Retinal pigment epithelial cell (primary cell): ENCODE measurements around the gene GPR158.

Experiments used
- DNase-seq: peaks from one replicate; pipeline ENCODE4 v3.0.0-alpha.2; 2010; ENCODE audit warnings: low read depth
- H3K4me3 ChIP-seq: 2 replicates; pipeline ENCODE4 v1.5.1; 2011; ENCODE audit warnings: mild to moderate bottlenecking, low read length, control low read depth, moderate library complexity
- TF ChIP-seq, protein P1 (sequence below): conservative IDR thresholded peaks from 2 replicates; pipeline ENCODE4 v1.5.1; 2011; ENCODE audit warnings: low read depth, low read length, control low read depth, inconsistent platforms

The GPR158 gene, protein sequence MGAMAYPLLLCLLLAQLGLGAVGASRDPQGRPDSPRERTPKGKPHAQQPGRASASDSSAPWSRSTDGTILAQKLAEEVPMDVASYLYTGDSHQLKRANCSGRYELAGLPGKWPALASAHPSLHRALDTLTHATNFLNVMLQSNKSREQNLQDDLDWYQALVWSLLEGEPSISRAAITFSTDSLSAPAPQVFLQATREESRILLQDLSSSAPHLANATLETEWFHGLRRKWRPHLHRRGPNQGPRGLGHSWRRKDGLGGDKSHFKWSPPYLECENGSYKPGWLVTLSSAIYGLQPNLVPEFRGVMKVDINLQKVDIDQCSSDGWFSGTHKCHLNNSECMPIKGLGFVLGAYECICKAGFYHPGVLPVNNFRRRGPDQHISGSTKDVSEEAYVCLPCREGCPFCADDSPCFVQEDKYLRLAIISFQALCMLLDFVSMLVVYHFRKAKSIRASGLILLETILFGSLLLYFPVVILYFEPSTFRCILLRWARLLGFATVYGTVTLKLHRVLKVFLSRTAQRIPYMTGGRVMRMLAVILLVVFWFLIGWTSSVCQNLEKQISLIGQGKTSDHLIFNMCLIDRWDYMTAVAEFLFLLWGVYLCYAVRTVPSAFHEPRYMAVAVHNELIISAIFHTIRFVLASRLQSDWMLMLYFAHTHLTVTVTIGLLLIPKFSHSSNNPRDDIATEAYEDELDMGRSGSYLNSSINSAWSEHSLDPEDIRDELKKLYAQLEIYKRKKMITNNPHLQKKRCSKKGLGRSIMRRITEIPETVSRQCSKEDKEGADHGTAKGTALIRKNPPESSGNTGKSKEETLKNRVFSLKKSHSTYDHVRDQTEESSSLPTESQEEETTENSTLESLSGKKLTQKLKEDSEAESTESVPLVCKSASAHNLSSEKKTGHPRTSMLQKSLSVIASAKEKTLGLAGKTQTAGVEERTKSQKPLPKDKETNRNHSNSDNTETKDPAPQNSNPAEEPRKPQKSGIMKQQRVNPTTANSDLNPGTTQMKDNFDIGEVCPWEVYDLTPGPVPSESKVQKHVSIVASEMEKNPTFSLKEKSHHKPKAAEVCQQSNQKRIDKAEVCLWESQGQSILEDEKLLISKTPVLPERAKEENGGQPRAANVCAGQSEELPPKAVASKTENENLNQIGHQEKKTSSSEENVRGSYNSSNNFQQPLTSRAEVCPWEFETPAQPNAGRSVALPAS (N-terminal part only)

DNA sequence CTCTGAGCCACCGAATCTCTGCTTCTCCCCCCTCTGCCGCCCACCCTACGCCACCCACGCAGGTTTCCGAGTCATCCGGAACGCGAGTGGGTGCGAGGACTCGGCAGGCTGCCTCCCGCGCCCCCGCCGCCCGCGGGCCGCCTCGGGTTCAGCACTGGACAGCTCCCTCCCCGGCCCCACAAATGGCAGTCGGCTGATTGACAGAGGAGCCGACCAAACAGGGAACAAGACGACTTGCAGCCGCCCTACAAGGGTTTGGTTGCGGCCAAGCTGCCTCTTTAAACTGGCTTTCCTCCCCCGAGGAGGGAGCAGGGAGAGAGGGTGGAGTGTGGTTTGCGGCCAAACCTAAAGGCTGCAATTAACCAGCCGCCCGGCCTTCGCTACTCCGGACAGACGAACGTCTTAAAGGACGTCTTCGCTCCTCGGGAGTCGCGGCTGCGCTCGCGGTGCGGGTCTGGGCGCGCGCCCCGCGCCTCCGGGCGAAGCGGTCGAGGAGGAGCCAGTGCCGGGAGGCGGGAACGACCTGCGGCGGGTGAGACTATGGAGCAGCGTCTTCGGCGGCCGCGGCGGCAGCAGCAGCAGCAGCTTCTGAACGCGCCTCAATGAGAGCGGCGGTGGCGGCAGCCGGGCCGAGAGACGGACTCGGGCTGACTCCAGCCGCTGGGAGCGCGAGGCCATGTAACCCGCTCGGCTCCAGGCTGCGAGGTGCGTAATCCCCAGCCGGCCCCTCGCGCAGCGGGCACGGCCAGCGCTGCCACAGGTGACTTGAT lies at the start of gene GPR158:
TSS of gene GPR158 (plus strand) at position 541 of the 770 bp plus-strand sequence. CDS start 420 bp downstream, outside the sequence.
- TF ChIP-seq, protein P1, sequence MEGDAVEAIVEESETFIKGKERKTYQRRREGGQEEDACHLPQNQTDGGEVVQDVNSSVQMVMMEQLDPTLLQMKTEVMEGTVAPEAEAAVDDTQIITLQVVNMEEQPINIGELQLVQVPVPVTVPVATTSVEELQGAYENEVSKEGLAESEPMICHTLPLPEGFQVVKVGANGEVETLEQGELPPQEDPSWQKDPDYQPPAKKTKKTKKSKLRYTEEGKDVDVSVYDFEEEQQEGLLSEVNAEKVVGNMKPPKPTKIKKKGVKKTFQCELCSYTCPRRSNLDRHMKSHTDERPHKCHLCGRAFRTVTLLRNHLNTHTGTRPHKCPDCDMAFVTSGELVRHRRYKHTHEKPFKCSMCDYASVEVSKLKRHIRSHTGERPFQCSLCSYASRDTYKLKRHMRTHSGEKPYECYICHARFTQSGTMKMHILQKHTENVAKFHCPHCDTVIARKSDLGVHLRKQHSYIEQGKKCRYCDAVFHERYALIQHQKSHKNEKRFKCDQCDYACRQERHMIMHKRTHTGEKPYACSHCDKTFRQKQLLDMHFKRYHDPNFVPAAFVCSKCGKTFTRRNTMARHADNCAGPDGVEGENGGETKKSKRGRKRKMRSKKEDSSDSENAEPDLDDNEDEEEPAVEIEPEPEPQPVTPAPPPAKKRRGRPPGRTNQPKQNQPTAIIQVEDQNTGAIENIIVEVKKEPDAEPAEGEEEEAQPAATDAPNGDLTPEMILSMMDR, result no peak
- peak; percentile 82 for DNase-seq
- peak within 1 kb of the TSS; percentile 76 for H3K4me3 ChIP-seq

GRCh38 chr10:25125201-25125611 lies 49.6 kb upstream of the GPR158 start:
- no peak for DNase-seq
- TF ChIP-seq, protein P1, result no peak
- no peak overlapping the region for H3K4me3 ChIP-seq

DNA sequence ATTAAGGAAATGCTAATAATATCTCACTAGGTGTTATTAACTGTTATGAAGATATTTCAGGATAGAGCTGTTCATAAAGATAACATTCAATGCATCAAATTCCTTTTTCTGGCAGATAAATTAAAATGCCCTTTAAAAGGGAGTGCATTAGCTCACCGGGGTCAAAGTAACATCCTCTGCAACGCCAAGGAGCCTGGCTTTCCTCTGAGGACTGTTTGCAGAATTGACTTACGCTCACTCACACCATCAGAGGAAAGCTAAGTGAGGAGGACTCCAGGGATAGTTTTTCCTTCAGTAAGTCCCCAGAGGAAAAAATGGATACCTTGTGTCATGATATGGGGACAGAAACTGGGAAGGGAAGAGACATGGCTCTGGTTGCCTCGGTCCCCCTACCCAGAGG lies 45.2 kb upstream of the GPR158 start:
- TF ChIP-seq, protein P1, result no peak
- no peak for DNase-seq

GRCh38 chr10:25130906-25131305 lies 43.9 kb upstream of the GPR158 start:
- TF ChIP-seq, protein P1, result no peak
- H3K4me3 ChIP-seq, result no peak overlapping the region
- no peak for DNase-seq

More for the DNA sequence above, 45.2 kb upstream of the GPR158 start:
- no peak overlapping the region for H3K4me3 ChIP-seq

DNA sequence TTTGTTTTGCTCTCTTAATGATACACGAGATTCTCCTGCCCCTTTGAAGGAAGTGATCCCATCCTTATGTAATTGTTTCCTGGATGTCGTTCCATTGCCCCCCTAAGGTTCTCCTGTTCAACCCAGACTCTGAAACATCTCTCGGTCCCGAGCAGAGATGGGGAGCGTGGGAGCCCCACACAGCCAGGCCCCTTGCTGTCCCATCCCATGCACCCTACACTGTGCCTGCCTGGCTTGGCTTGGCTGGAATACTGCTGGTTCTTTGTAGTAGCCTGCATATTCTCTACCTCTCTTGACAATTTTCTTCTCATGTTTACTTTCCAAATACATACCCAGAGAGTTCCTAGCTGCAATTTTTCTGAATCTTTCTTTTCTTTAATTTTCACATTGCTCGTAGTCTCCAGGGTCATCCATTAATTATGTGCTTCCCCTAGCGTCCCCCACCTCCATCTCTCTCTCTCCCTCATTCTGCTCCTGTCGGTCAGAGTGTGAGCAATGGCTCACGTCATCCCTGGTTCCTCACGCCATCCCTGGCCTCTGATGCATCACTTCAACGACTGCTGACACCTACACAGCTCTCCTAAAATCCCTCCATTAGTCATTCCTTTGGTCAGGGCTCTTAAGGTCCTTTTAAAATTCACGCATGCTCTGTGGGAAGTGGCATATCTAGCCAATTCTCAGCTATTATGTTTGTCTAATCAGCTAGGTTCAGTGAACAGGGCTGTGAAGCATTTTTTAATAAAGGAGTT lies 32.5 kb upstream of the GPR158 start:
- DNase-seq, result no peak
- TF ChIP-seq, protein P1, result no peak
- H3K4me3 ChIP-seq, result no peak overlapping the region
